SU-DHL-6 (cell line): Measurements from ENCODE around the gene LYZL1.

Experiments
- EZH2phosphoT487 ChIP-seq: fragments of 200-600 bp; sonication (generic), shearing (Covaris generic); conservative IDR thresholded peaks from 2 replicates; pipeline ENCODE4 v1.6.1; 2018; ENCODE audit warnings: mild to moderate bottlenecking, antibody characterized with exemption, low read length, moderate library complexity, mixed read lengths
- TF ChIP-seq, protein P1 (sequence below): fragments of 200-600 bp; sonication (generic); IDR thresholded peaks from one replicate; pipeline ENCODE4 v1.5.1; 2017; ENCODE audit warnings: antibody characterized with exemption, mild to moderate bottlenecking, low read length, moderate library complexity; ENCODE audit not compliant: insufficient read depth, poor library complexity, severe bottlenecking

DNA sequence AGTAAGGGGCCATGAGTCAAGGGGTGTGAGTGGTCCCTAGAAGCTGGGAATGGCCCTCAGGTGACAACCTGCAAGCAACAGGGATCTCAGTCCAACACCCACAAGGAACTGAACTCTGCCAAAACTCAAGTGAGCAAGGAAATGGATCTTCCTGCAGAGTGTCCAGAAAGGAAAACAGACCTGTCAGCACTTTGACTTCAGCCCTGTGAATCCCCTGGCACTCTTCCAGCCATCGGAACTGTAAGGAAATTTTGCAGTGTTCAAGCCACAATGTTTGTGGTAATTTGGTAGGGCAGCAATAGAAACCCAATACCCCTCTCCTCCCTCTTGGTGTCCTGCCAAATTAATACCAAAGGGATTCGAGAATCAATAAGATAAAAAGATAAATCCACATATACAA is 6.9 kb downstream of the LYZL1 start:
- TF ChIP-seq, protein P1, sequence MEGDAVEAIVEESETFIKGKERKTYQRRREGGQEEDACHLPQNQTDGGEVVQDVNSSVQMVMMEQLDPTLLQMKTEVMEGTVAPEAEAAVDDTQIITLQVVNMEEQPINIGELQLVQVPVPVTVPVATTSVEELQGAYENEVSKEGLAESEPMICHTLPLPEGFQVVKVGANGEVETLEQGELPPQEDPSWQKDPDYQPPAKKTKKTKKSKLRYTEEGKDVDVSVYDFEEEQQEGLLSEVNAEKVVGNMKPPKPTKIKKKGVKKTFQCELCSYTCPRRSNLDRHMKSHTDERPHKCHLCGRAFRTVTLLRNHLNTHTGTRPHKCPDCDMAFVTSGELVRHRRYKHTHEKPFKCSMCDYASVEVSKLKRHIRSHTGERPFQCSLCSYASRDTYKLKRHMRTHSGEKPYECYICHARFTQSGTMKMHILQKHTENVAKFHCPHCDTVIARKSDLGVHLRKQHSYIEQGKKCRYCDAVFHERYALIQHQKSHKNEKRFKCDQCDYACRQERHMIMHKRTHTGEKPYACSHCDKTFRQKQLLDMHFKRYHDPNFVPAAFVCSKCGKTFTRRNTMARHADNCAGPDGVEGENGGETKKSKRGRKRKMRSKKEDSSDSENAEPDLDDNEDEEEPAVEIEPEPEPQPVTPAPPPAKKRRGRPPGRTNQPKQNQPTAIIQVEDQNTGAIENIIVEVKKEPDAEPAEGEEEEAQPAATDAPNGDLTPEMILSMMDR = no peak
- no peak for TF ChIP-seq EZH2phosphoT487
